Measurements from ENCODE around the gene PCDHGB3.
"Not testable (repeated sequence)": the region's sequence is repeated elsewhere in the genome, so short reads cannot be mapped to it uniquely, and the experiment has no call there.

The PCDHGB3 gene

DNA sequence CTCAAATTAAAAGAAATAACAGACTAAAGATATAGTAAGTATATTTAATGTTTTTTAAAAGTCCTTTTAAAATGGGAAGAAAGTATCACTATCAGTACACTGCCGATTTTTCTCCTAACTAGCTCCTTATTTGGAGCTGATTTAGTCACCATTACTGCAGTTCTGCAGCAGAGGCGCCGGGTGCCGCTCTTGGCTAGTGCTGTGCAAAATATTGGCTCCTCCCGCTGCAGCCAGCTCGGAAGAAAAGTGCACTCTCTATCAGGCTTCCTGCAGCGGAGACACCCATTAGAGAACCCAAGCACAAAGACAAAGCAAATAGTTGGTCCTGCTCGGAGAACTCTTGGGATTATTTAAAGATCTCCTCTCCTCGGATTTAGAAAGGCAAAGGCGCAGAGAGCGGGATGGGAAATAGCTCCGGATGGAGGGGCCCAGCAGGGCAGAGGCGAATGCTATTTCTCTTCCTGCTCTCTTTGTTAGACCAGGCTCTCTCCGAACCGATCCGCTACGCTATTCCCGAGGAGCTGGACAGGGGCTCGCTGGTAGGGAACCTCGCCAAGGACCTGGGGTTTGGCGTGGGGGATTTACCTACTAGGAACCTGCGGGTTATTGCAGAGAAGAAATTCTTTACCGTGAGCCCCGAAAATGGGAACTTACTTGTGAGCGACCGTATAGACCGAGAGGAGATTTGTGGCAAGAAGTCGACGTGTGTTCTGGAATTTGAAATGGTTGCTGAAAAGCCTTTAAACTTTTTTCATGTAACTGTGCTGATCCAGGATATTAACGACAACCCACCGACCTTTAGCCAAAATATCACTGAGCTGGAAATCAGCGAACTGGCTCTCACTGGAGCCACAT lies at the start of gene PCDHGB3:
PCDHGB3 (plus strand) TSS at position 249 of the 855 bp plus-strand sequence; CDS start at position 402, 153 bp downstream.
- peak; percentile 36 for DNase-seq

DNA sequence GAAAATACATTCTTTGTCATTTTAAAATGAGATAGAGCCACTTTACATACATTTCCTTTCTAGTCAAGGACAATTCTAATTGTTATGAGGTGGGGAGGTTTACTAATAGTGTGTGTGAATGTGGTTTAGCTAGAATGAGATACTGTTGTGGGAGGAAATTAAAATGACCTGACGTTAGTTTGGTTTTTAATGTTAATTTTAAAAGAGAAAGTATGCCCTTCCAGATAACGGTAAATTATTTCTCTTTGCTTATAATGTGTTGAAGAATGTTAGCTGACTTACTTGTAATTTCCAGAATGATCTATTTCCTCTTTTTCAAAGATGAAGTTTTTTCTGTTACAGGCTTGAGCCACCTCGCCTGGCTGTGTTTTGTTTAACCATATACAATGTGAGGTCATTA lies 47.8 kb upstream of the PCDHGB3 start:
- DNase-seq, result no peak

GRCh38 chr5:141326088-141326854 lies 43.8 kb upstream of the PCDHGB3 start:
- peak; percentile 77 for DNase-seq

- no peak for DNase-seq
These were observed 41.8 kb upstream of the PCDHGB3 start for GRCh38 chr5:141328231-141328630.

- DNase-seq, result peak; percentile 37
These were observed 39.6 kb upstream of the PCDHGB3 start, which contains the start of gene PCDHGA1 for GRCh38 chr5:141330299-141331080. TSS of gene PCDHGA1 (plus strand) at chr5:141330514.

DNA sequence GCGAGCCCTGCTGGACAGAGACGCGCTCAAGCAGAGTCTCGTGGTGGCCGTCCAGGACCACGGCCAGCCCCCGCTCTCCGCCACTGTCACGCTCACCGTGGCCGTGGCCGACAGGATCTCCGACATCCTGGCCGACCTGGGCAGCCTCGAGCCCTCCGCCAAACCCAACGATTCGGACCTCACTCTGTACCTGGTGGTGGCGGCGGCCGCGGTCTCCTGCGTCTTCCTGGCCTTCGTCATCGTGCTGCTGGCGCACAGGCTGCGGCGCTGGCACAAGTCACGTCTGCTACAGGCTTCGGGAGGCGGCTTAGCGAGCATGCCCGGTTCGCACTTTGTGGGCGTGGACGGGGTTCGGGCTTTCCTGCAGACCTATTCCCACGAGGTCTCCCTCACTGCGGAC lies 37.5 kb upstream of the PCDHGB3 start:
- not testable (repeated sequence) for DNase-seq

DNA sequence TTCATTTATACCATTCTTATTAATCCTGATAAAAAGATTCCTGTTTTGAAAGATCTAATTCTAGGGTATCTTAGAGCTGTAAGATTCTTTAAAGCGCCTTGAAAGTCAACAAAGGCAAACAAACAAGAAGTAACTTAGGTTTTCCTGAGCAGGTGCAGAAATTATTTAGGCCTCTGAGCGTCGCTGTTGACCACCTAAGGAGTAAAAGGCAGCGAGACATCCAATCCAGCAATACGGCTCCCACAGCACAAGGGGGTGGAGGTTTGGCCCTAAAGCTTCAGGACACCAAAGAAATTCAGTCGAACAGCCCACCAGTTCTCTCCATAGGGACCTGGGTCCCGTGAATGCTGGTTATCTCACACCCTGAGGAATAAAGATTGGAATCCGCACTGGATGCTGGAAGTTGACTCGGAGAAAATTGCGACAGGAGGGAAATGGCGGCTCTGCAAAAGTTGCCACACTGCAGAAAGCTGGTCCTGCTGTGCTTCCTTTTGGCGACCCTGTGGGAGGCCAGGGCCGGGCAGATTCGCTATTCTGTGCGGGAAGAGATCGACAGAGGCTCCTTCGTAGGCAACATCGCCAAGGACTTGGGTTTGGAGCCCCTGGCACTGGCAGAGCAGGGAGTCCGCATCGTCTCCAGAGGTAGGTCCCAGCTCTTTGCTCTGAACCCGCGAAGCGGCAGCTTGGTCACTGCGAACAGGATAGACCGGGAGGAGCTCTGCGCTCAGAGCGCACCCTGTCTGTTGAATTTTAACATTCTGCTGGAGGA lies 31.3 kb upstream of the PCDHGB3 start, which contains the start of gene PCDHGA2:
PCDHGA2 (plus strand) TSS at position 223 of the 769 bp plus-strand sequence.
- no peak for DNase-seq

DNA sequence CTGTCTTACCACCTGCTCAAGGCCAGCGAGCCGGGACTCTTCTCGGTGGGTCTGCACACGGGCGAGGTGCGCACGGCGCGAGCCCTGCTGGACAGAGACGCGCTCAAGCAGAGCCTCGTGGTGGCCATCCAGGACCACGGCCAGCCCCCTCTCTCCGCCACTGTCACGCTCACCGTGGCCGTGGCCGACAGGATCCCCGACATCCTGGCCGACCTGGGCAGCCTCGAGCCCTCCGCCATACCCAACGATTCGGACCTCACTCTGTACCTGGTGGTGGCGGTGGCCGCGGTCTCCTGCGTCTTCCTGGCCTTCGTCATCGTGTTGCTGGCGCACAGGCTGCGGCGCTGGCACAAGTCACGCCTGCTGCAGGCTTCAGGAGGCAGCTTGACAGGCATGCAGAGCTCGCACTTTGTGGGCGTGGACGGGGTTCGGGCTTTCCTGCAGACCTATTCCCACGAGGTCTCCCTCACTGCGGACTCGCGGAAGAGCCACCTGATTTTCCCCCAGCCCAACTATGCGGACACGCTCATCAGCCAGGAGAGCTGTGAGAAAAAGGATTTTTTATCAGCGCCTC lies 29.2 kb upstream of the PCDHGB3 start:
- not testable (repeated sequence) for DNase-seq

- no peak for DNase-seq
These were observed 27.3 kb upstream of the PCDHGB3 start for GRCh38 chr5:141342773-141343172.

DNA sequence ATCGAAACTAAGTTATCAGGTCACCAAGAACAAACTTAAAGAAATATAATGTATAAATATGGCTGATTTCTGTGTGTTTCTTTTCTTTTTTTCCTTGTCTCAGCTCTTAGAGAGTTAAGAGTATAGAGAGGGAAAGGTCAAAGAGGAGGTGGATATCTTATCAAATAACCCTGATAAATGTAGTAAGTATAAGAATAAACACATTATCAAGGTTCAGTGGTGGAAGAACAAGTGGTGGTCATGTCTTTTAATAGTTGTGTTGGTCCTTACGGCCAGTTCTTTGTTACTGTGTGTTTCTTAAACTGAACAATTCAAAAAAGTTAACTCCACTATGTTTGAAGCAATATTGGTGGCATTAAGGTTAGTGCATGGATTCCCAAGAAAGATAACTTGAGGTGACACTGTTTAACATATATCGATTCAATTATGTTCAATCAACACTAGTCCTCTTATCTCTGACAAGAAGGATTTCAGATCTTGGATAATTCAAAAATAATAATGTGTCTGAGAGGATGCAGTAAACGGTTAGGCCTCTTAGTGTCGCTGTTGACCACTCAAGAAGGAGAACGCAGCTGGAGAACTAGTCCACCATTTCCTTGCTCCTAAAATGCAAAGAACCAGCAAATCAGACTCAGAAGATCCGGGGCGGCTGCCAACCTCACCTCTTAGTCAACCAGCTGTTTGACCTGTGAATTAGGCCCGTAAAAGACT lies 26.6 kb upstream of the PCDHGB3 start, which contains the start of gene PCDHGA3:
PCDHGA3 (plus strand) TSS at position 588 of the 711 bp plus-strand sequence. CDS start 205 bp downstream, outside the sequence.
- no peak for DNase-seq

DNA sequence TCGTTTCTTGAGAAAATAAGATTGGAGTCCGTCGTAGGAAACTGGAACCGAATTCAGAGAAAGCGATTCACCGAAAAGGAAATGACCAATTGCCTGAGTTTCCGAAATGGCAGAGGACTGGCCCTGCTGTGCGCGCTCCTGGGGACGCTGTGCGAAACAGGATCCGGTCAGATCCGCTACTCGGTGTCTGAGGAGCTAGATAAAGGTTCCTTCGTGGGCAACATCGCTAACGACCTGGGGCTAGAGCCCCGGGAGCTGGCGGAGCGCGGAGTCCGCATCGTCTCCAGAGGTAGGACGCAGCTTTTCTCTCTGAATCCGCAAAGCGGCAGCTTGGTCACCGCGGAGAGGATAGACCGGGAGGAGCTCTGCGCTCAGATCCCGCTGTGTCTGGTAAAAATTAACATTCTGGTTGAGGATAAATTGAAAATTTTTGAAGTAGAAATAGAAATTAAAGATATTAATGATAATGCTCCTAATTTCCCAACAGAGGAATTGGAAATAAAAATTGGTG lies 26.0 kb upstream of the PCDHGB3 start:
- DNase-seq, result no peak

- DNase-seq, result no peak
These were observed 24.7 kb upstream of the PCDHGB3 start for GRCh38 chr5:141345327-141345726.

- not testable (repeated sequence) for DNase-seq
These were observed 24.0 kb upstream of the PCDHGB3 start for GRCh38 chr5:141346017-141346416.

DNA sequence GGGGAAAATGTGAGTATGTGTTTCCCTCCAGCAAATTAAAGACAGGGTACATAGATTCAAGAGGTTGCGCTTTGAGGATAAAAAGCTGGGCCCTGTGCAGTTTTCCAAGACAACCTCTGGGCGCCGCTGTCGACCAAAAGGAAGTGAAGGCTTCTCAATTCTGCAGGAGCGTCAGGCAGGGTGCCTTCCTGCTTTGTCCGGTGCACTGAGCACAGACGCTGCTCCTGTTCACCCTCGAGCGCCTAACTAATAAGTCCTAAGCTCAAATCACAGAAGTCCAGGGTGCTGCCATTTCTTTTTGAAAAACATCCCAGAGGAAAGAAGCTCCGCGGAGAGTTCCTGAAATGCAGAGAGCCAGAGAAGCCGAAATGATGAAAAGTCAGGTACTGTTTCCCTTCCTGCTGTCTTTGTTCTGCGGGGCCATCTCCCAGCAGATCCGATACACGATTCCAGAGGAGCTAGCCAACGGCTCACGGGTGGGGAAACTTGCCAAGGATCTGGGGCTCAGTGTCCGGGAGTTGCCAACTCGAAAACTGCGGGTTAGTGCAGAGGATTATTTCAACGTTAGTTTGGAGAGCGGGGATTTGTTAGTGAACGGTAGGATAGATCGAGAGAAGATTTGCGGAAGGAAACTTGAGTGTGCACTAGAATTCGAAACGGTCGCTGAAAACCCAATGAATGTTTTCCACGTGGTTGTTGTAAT lies 20.0 kb upstream of the PCDHGB3 start, which contains the start of gene PCDHGB1:
PCDHGB1 (plus strand) TSS at position 183 of the 703 bp plus-strand sequence; CDS start at position 345, 162 bp downstream.
- DNase-seq, result peak; percentile 37

GRCh38 chr5:141351591-141351990 lies 18.5 kb upstream of the PCDHGB3 start:
- no peak for DNase-seq

DNA sequence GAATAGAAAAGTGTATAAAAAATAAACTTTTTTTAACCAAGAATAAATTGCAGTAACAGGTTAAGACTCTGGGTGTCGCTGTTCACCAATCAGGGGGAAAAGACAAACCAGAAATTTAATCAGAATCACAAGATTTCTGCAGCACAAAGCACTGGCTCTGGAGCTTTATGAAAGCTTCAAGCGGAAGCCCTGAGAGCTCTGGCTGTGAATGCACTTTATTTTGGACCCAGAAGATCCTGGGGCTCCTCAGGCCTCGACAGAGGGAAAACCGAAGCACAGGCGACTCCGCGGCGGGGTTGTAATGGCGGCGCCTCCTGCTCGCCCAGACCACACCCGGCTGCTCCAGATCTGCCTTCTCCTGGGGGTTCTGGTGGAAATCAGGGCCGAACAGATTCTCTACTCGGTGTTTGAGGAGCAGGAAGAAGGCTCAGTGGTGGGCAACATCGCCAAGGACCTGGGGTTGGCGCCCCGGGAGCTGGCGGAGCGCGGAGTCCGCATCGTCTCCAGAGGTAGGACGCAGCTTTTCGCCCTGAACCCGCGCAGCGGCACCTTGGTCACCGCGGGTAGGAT lies 15.1 kb upstream of the PCDHGB3 start, which contains the start of gene PCDHGA4:
PCDHGA4 (plus strand) TSS at position 122 of the 570 bp plus-strand sequence; CDS start at position 209, 87 bp downstream.
- no peak for DNase-seq

GRCh38 chr5:141355641-141356040 lies 14.4 kb upstream of the PCDHGB3 start:
- no peak for DNase-seq

DNA sequence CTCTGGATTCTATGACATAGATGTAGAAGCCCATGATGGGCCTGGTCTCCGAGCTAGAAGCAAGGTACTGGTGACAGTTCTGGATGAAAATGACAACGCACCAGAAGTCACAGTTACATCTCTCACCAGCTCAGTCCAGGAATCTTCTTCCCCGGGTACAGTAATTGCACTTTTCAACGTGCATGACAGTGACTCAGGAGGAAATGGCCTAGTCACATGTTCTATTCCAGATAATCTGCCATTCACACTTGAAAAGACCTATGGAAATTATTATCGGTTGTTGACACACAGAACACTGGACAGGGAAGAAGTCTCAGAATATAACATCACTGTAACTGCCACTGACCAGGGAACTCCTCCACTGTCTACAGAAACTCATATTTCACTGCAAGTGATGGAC lies 13.9 kb upstream of the PCDHGB3 start:
- DNase-seq, result no peak

GRCh38 chr5:141356950-141357349 lies 13.1 kb upstream of the PCDHGB3 start:
- no peak for DNase-seq

Measured in activated naive CD4-positive, alpha-beta T cell treated with Interleukin-2 at 50 U/mL for 16 hours (primary cell).